HepG2 (cell line): ENCODE results near the gene ACSS1. TPM values are rescaled to one million over a fixed set of nuclear protein-coding genes. Genes with fewer than 3 reads are reported as not detected.

ENCODE experiments used
- AGO2 ChIP-seq: fragments of 200-400 bp; formaldehyde crosslinking; optimal IDR thresholded peaks from 2 replicates; pipeline ENCODE3; 2017; ENCODE audit warnings: mild to moderate bottlenecking, low read depth, low read length, moderate library complexity
- DRAP1 ChIP-seq: IDR thresholded peaks from 2 replicates; pipeline ENCODE4 v1.6.1; 2016; ENCODE audit warnings: missing genetic modification reagents, missing compliant biosample characterization
- EZH2 ChIP-seq: conservative IDR thresholded peaks from 2 replicates; pipeline ENCODE4 v1.6.1; 2012; ENCODE audit warnings: mild to moderate bottlenecking, low read depth, low read length, moderate library complexity
- GFI1 ChIP-seq: sonication (generic); formaldehyde crosslinking; IDR thresholded peaks from 2 replicates; pipeline ENCODE4 v1.5.0; 2020; ENCODE audit warnings: missing genetic modification reagents, mild to moderate bottlenecking, borderline replicate concordance
- HDAC6 ChIP-seq: fragments of 200-600 bp; sonication (generic); IDR thresholded peaks from 2 replicates; pipeline ENCODE4 v1.7.0; 2017; ENCODE audit warnings: mild to moderate bottlenecking, antibody characterized with exemption, low read length, low read depth
- HNF4A ChIP-seq: sonication (generic); formaldehyde crosslinking; IDR thresholded peaks from 2 replicates; pipeline ENCODE4 v1.4.0; 2020; ENCODE audit warnings: missing genetic modification reagents
- LCORL ChIP-seq, 2 experiments: fragments of 450-650 bp in 1 of 2; sonication (generic) in 1 of 2; formaldehyde crosslinking in 1 of 2; IDR thresholded peaks; 2 replicates each; pipeline versions ENCODE4 v1.5.0 to v1.6.1; 2017 to 2020; ENCODE audit warnings: antibody characterized with exemption in 1 of 2, missing genetic modification reagents in 1 of 2
- MIER3 ChIP-seq: IDR thresholded peaks from 2 replicates; pipeline ENCODE4 v1.6.1; 2016; ENCODE audit warnings: missing compliant biosample characterization, borderline replicate concordance
- NCOA1 ChIP-seq: sonication (generic); formaldehyde crosslinking; IDR thresholded peaks from 2 replicates; pipeline ENCODE4 v1.9.0; 2021; ENCODE audit warnings: missing genetic modification reagents
- POLR2A ChIP-seq, 2 experiments: IDR thresholded peaks; 2 replicates each; pipeline ENCODE4 v1.6.1; 2011; ENCODE audit warnings: low read depth in 2 of 2, low read length in 2 of 2, mild to moderate bottlenecking in 1 of 2, moderate library complexity in 1 of 2; ENCODE audit not compliant: insufficient read depth in 1 of 2
- SETDB1 ChIP-seq: sonication (generic); formaldehyde crosslinking; IDR thresholded peaks from 2 replicates; pipeline ENCODE4 v1.5.1; 2020; ENCODE audit warnings: missing genetic modification reagents, mild to moderate bottlenecking, borderline replicate concordance
- SMC3 ChIP-seq: IDR thresholded peaks from 2 replicates; pipeline ENCODE4 v1.6.1; 2011; ENCODE audit warnings: low read length, improper control_type of control experiment
- SRF ChIP-seq: IDR thresholded peaks from 2 replicates; pipeline ENCODE4 v1.6.1; 2011; ENCODE audit warnings: mild to moderate bottlenecking, low read depth, low read length, moderate library complexity
- ZBTB7B ChIP-seq: sonication (generic); formaldehyde crosslinking; IDR thresholded peaks from 2 replicates; pipeline ENCODE4 v1.4.0; 2020; ENCODE audit warnings: missing genetic modification reagents
- ZFP41 ChIP-seq: sonication (generic); formaldehyde crosslinking; IDR thresholded peaks from 2 replicates; pipeline ENCODE4 v1.4.0; 2020; ENCODE audit warnings: mild to moderate bottlenecking, missing genetic modification reagents, borderline replicate concordance
- ZMAT3 ChIP-seq: sonication (generic); formaldehyde crosslinking; conservative IDR thresholded peaks from 2 replicates; pipeline ENCODE4 v1.7.0; 2021; ENCODE audit warnings: missing genetic modification reagents
- ZNF253 ChIP-seq: sonication (generic); formaldehyde crosslinking; IDR thresholded peaks from 2 replicates; pipeline ENCODE4 v1.8.0; 2022; ENCODE audit warnings: mild to moderate bottlenecking, missing genetic modification reagents, borderline replicate concordance
- ZNF329 ChIP-seq: sonication (generic); formaldehyde crosslinking; IDR thresholded peaks from 2 replicates; pipeline ENCODE4 v1.9.0; 2021; ENCODE audit warnings: low read depth, mild to moderate bottlenecking, missing genetic modification reagents
- ZNF768 ChIP-seq: sonication (generic); formaldehyde crosslinking; IDR thresholded peaks from 2 replicates; pipeline ENCODE4 v1.4.0; 2020; ENCODE audit warnings: missing genetic modification reagents
- polyA plus RNA-seq, 8 experiments: library from polyadenylated mRNA; depleted of rRNA in 3 of 8; stranded (reverse) in 7 of 8; unstranded in 1 of 8; fragments of >200 nt; fragmentation: Illumina TruSeq in 4 of 8; extraction: Trizol in 4 of 8; gene quantifications; 2 replicates each; pipeline versions ENCODE4 v1.2.1 to v1.2.3, GENCODE V29; 2011 to 2016; ENCODE audit warnings: low read depth in 4 of 8, missing spikeins in 1 of 8, mixed read lengths in 1 of 8; ENCODE audit not compliant: insufficient read depth in 1 of 8
- total RNA-seq, 5 experiments: library from RNA; depleted of rRNA; stranded (reverse); fragments of >200 nt; fragmentation: Illumina TruSeq; extraction: Trizol; gene quantifications; 2 replicates each; pipeline ENCODE4 v1.2.3, GENCODE V29; 2016; ENCODE audit warnings: low read depth in 1 of 5
- TF ChIP-seq, protein P1 (sequence below): sonication (generic); formaldehyde crosslinking; IDR thresholded peaks from 2 replicates; pipeline ENCODE4 v1.5.0; 2020; ENCODE audit warnings: missing genetic modification reagents
- TF ChIP-seq, protein P2 (sequence below): sonication (generic); formaldehyde crosslinking; IDR thresholded peaks from 2 replicates; pipeline ENCODE4 v1.4.0; 2020; ENCODE audit warnings: missing genetic modification reagents
- TF ChIP-seq, protein P3 (sequence below): sonication (generic); formaldehyde crosslinking; IDR thresholded peaks from 2 replicates; pipeline ENCODE4 v1.8.0; 2022; ENCODE audit warnings: mild to moderate bottlenecking, missing genetic modification reagents

Gene ACSS1
- total and polyA plus RNA-seq, 2 of the 13 experiments (the other 11 are each of a cell fraction or from before 2014, with no cell fraction given) = 15.2 to 41.6 TPM

DNA sequence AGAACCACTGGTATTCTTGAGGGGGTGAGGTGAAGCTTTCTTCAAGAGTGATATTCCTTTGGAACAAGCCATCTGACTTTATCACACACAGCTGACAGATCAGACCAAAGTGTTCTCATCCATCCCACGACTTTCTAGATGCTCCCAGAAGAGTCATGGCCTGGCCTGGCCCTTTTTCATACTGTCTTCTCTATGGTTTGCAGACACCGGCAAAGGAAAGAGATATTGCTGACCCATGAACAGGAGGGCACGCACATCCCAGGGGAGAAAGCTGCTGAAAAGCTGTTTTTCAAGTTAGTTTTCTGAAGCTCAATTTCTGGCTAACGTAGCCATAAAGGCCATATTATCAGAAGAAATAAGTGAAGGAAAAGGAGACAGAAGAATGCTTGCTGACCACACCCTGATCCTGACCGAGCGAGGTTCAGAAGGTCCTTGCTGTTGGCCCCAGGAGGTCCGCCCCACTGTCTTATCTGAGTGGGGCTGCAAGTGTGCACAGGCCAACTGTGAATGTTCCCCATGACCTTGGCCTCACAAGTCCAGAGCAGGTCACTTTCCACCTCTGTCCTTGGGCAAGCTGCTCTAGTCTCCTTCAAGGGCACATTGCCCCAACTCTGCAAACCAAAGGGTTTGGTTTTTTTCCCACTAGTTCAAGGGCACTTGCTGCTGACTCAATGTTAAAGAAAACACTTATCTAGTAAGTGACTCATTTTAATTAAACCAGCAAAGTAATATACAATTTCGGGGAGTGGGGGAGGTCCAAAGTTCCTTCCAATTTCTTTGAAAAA, 2.0 kb downstream of the ACSS1 start (continued):
- no peak for TF ChIP-seq SRF
- TF ChIP-seq EZH2 = no peak
- TF ChIP-seq ZNF329 (CRISPR knock-in tag) = no peak
- 0 out of 2 replicates have a peak, but pooled peaks have one; percentile 49 for TF ChIP-seq NCOA1
- peak; percentile 27; the same call in 1 of the 2 replicates for TF ChIP-seq ZNF768
- TF ChIP-seq, protein P1, sequence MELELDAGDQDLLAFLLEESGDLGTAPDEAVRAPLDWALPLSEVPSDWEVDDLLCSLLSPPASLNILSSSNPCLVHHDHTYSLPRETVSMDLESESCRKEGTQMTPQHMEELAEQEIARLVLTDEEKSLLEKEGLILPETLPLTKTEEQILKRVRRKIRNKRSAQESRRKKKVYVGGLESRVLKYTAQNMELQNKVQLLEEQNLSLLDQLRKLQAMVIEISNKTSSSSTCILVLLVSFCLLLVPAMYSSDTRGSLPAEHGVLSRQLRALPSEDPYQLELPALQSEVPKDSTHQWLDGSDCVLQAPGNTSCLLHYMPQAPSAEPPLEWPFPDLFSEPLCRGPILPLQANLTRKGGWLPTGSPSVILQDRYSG (CRISPR knock-in tag) = no peak
- 0 out of 2 replicates have a peak, but pooled peaks have one; percentile 20 for TF ChIP-seq GFI1
- TF ChIP-seq ZMAT3 (CRISPR knock-in tag) = no peak; the same call in 1 of the 2 replicates
- TF ChIP-seq, protein P2, sequence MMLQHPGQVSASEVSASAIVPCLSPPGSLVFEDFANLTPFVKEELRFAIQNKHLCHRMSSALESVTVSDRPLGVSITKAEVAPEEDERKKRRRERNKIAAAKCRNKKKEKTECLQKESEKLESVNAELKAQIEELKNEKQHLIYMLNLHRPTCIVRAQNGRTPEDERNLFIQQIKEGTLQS = 0 out of 2 replicates have a peak, but pooled peaks have one; percentile 10
- no peak for TF ChIP-seq SETDB1 (CRISPR knock-in tag)
- peak; percentile 84 for TF ChIP-seq HNF4A (CRISPR knock-in tag)
- TF ChIP-seq HDAC6 = no peak
- TF ChIP-seq ZBTB7B (CRISPR knock-in tag) = peak; percentile 46; the same call in 1 of the 2 replicates
- no peak for TF ChIP-seq SMC3
- TF ChIP-seq LCORL (IDR thresholded peaks at IDR 0.05) = no peak
- 0 out of 2 replicates have a peak, but pooled peaks have one; percentile 1 for TF ChIP-seq LCORL (CRISPR knock-in tag; IDR thresholded peaks at IDR 0.05)
- no peak for TF ChIP-seq ZFP41 (CRISPR knock-in tag)
- TF ChIP-seq MIER3 (CRISPR knock-in tag) = no peak
- no peak for TF ChIP-seq DRAP1
- no peak for TF ChIP-seq AGO2
- TF ChIP-seq, protein P3, sequence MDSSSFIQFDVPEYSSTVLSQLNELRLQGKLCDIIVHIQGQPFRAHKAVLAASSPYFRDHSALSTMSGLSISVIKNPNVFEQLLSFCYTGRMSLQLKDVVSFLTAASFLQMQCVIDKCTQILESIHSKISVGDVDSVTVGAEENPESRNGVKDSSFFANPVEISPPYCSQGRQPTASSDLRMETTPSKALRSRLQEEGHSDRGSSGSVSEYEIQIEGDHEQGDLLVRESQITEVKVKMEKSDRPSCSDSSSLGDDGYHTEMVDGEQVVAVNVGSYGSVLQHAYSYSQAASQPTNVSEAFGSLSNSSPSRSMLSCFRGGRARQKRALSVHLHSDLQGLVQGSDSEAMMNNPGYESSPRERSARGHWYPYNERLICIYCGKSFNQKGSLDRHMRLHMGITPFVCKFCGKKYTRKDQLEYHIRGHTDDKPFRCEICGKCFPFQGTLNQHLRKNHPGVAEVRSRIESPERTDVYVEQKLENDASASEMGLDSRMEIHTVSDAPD = 0 out of 2 replicates have a peak, but pooled peaks have one; percentile 59
- 0 out of 2 replicates have a peak, but pooled peaks have one; percentile 35 for TF ChIP-seq ZNF253 (CRISPR knock-in tag)
- no peak for TF ChIP-seq POLR2A (IDR thresholded peaks at IDR 0.05; ENCODE audit: insufficient read depth in 1 of 2, low read depth in 2 of 2, low read length in 2 of 2)
